AG09309 (cell line): ENCODE data around the gene EFR3B.

ENCODE experiments used
- DNase-seq: peaks from one replicate; pipeline ENCODE4 v3.0.0-alpha.2; 2010; ENCODE audit warnings: low read depth
- H3K4me3 ChIP-seq: 2 replicates; pipeline ENCODE4 v1.5.1; 2011; ENCODE audit warnings: mild to moderate bottlenecking, low read depth, low read length, moderate library complexity; ENCODE audit not compliant: control insufficient read depth
- CTCF ChIP-seq: IDR thresholded peaks from 2 replicates; pipeline ENCODE4 v1.5.1; 2011; ENCODE audit warnings: mild to moderate bottlenecking, low read depth, low read length, inconsistent platforms; ENCODE audit not compliant: insufficient read depth, control insufficient read depth; ENCODE audit errors: missing control alignments

The EFR3B gene

GRCh38 chr2:25201265-25201664 is 159.4 kb downstream of the EFR3B start:
- no peak for DNase-seq
- H3K4me3 ChIP-seq, result no peak overlapping the region

GRCh38 chr2:25201794-25202193 is 159.9 kb downstream of the EFR3B start:
- DNase-seq, result no peak
- no peak overlapping the region for H3K4me3 ChIP-seq
- no peak for TF ChIP-seq CTCF

More at GRCh38 chr2:25201265-25201664, 159.4 kb downstream of the EFR3B start:
- peak; percentile 21 for TF ChIP-seq CTCF

- no peak for DNase-seq
- H3K4me3 ChIP-seq, result no peak overlapping the region
- no peak for TF ChIP-seq CTCF
Observed at GRCh38 chr2:25202275-25202674, 160.4 kb downstream of the EFR3B start.

GRCh38 chr2:25204190-25204838 is 162.4 kb downstream of the EFR3B start:
- TF ChIP-seq CTCF, result no peak
- no peak overlapping the region for H3K4me3 ChIP-seq
- no peak for DNase-seq

- H3K4me3 ChIP-seq, result no peak overlapping the region
- no peak for DNase-seq
- no peak for TF ChIP-seq CTCF
Observed at GRCh38 chr2:25207078-25207545, 165.2 kb downstream of the EFR3B start.
